Fibroblast of the conjunctiva (primary cell): Measurements from ENCODE around the gene BTNL3.
"Not testable (repeated sequence)": the region's sequence is repeated elsewhere in the genome, so short reads cannot be mapped to it uniquely, and the experiment has no call there.

Source experiments
- DNase-seq: peaks from one replicate; pipeline ENCODE4 v3.0.0-alpha.2; 2010; ENCODE audit warnings: low read depth

The BTNL3 gene

DNA sequence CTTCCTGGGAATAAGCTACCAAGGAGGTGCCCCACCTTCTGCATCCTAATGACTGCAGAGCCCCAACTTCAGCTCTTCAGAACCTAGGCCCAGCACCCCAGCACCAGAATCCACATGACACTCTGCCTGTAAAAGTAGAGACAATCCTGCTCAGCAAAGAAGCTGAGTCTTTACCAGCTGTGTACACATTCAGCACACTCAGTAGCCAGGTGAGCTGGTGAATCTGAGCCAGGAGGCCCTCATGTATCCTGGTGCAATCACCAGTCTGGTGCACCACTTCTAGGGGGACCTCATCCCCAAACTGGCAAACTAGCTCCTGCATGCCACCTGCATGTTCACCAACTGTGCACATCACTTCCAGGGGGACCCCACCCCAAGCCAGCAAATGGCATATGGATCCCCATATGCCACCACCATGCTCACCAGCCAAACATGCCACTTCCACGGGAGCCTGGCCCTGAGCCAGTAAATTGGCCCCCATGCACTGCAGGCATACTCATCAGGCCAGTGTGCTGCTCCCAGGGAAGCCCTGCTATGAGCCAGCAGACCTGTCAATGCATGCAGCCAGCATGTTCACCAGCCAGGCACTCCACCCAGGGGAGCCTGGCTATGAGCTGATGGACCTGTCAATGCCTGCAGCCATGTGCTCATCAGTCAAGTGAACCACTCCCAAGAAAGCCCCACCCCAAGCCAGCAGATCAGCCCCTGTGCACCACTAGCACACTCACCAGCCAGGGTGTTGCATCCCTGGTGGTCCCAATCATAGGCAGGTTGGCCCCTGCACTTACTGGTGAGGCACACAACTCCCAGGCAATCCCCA, 35.8 kb downstream of the BTNL3 start:
- DNase-seq = no peak

GRCh38 chr5:181027452-181028031, 38.9 kb downstream of the BTNL3 start:
- no peak for DNase-seq

GRCh38 chr5:181028032-181028819, 39.6 kb downstream of the BTNL3 start:
- DNase-seq = no peak

DNA sequence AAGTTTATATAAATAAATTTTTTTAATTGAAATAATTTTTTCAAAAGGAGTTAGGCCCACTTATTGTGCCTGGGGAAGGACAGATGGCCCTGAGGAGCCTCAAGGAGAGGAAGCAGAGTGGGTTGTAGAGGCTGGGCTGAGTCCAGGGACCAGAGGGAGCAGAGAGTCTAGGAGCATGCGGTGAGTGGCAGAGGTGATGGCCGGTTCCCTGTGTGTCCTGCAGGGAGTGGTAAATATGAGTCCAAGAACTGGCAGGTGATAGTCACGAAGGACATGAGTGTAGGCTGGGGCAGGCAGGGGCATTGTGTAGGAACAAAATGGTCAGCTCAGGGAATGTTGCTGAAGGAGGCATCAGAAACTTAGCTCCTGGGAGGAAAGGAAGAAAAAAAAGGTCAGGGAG, 43.1 kb downstream of the BTNL3 start:
- DNase-seq = no peak

- DNase-seq = no peak
Observed at GRCh38 chr5:181035991-181036815, 47.6 kb downstream of the BTNL3 start.

DNA sequence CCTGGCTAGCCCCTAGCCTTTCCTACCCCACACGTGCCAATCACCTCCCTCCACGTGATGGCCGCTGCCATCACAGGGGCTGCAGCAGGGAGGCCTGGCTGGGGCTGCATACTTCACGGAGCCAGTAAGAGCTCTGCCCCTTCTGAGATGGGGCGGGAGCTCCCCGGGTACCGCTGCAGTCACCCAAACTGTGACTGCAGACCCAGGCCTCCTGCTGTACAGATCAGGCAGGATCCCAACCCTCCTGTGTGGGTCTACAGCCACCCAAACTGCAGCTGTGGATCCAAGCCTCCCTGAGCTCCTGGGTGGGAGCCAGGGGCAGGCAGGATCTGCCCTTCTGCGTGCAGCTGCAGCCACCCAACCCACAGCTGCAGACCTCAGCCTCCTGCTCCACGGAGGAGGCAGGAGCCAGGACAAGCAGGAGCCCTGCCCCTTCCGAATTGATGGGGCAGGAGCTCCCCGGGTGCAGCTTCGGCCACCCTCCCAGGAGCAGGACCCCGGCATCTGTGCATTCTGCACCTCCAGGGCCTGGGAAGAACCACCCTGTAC, 48.2 kb downstream of the BTNL3 start:
- no peak for DNase-seq

DNA sequence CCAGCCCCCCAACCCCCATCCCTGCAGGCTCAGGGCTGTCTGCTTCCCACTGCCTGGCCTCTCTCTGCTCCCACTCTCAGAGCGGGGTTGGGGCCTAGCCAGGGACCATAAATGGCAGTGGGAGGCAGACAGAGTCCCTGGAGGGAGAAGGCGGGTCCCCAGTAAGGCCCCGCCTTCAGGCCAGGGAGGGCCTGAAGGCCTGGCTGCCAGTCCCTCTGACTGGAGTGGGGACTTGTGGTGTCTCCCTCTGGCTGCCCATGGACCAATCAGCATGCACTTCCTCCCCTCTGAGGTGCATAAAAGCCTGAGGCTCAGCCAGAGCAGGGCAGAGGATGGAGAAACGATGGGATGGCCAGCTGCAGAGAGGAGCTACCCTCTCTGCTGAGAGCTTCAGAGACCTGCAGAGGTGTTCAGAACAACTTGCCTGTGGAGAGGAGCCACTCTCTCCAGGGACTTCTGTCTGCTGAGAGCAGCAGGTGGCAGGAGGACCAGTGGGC, 48.8 kb downstream of the BTNL3 start:
- no peak for DNase-seq

GRCh38 chr5:181039471-181039870, 50.8 kb downstream of the BTNL3 start:
- DNase-seq = no peak

GRCh38 chr5:181039931-181040630, 51.4 kb downstream of the BTNL3 start, which contains the start of gene BTNL9:
BTNL9 (plus strand) TSS chr5:181040266; CDS start chr5:181045490, 5,224 bp downstream.
- DNase-seq = no peak

GRCh38 chr5:181040631-181040945, 51.9 kb downstream of the BTNL3 start:
- no peak for DNase-seq

DNA sequence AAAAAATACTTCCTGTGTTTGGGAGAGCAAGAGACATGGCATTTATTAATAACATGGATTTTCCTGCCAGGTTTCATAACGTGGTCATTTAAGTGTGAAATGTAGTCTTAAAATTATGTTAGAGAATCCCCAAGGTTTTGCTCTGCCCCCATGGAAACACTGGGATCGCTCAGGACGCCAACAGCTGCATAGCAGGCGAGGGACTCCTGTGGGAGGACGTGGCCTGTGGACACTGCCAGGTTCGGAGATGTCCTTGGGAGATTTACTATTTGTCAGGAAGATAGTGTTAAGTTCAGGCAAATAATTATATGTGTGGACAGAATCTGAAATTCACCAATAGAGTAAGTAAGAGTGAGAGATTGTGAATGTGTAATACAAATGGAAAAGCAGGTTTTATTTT, 52.4 kb downstream of the BTNL3 start:
- no peak for DNase-seq

- no peak for DNase-seq
Observed at GRCh38 chr5:181042036-181042713, 53.5 kb downstream of the BTNL3 start.

GRCh38 chr5:181042722-181043121, 54.1 kb downstream of the BTNL3 start:
- no peak for DNase-seq

DNA sequence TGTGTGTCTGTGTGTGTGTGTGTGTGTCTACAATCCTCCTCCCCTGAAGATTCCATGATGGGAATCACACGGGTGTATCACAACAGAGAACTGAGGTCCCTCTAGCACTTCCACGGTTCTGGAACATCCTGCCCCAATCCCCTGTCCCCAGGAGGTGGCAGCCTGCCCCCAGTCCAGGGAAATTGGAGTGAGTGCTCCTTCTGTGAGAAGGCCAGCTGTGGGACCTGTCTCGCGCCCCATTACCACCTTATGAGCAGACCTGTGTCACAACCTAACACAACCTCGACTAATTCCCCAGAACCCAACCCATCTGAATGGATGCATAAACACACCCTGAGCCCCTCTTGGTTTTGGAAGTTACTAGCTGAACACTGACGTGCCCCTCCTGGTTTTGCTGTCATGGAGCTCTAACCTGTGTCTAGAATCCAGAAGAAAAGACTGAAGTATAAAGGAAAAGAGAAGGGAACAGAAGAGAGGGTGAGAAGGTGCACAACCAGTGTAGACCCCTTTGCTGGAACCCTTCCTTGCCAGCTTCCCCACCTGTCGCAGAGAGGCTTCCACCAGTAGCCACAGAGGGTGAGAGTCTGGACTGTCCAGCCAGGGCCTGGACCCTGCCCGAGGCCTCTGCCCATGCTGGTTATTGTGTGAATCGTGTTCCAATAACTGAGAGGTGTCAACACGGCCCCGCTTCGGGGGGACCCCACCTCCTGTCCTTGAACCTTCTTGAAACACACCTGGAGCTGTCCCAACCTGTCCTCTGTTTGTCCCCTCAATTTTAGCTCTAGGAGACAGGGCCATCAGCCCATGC, 54.8 kb downstream of the BTNL3 start:
- DNase-seq = no peak

DNA sequence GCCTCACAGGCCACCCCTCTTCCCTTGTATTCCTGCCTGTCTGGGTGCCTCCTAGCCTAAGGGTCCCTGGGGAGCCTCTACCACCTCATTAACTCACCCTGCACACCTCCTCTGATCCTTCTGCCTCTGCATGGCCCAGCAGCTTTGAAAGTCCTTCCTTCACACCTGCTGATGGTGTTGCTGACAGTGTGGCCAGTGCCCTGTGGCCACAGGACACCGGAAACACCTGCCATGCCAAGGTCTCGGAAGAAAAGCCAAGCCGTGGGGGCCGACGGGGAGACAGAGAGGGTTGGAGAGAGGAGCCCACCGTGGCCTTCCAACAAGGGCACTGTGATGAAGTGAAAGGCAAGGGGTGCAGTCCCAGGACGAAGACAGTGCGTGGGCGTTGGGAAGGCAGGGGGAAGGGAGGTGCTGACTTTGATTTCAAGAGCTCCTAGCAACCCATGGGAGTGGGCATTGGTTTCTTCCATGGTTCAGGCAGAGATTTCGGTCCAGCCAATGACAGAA, 55.5 kb downstream of the BTNL3 start:
- DNase-seq = no peak

- DNase-seq = no peak
Observed at GRCh38 chr5:181044662-181045305, 56.1 kb downstream of the BTNL3 start.

DNA sequence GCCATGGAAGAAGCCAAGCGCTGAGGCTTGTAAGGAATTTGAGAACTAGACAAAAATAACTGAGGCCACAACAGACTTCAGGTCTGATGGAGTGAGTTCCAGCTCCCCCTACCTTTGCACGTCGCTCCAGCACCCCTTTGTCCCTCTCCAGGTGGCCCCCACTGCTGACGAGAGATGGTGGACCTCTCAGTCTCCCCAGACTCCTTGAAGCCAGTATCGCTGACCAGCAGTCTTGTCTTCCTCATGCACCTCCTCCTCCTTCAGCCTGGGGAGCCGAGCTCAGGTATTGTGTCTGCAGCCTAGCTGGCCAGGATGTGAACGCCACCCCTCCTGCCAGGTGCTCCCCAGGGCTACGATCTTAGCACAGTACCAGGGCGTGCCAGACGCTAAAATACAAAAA, 56.7 kb downstream of the BTNL3 start:
- no peak for DNase-seq

DNA sequence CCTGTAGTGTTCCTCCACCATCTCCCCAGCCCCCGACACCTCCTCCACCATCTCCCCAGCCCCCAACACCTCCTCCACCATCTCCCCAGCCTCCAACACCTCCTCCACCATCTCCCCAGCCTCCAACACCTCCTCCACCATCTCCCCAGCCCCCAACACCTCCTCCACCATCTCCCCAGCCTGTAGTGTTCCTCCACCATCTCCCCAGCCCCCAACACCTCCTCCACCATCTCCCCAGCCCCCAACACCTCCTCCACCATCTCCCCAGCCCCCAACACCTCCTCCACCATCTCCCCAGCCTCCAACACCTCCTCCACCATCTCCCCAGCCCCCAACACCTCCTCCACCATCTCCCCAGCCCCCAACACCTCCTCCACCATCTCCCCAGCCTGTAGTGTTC, 57.2 kb downstream of the BTNL3 start:
- not testable (repeated sequence) for DNase-seq

DNA sequence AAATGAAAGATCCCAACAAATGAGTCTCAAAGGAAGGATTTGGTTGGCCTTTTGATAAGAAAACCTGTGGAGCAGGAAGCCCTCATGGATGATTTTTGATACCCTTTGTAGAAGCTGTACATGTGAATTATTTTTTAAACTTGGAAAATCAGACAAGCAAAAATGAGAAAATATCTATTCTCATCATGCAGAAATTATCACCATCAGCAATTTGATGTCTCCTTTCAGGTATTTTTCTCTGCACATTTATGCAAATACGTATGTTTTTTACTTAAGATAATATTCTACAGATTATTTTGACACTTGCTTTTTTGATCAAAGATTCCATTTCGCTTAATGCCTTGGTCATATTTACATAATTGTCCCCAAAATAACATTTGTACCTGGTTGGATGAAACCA, 58.6 kb downstream of the BTNL3 start:
- no peak for DNase-seq
